Measurements from ENCODE around the gene THRAP3. TPM values are rescaled to one million over a fixed set of nuclear protein-coding genes. Genes with fewer than 3 reads are reported as not detected.

Gene THRAP3
- total RNA-seq, 1 donor, result 127 TPM

DNA sequence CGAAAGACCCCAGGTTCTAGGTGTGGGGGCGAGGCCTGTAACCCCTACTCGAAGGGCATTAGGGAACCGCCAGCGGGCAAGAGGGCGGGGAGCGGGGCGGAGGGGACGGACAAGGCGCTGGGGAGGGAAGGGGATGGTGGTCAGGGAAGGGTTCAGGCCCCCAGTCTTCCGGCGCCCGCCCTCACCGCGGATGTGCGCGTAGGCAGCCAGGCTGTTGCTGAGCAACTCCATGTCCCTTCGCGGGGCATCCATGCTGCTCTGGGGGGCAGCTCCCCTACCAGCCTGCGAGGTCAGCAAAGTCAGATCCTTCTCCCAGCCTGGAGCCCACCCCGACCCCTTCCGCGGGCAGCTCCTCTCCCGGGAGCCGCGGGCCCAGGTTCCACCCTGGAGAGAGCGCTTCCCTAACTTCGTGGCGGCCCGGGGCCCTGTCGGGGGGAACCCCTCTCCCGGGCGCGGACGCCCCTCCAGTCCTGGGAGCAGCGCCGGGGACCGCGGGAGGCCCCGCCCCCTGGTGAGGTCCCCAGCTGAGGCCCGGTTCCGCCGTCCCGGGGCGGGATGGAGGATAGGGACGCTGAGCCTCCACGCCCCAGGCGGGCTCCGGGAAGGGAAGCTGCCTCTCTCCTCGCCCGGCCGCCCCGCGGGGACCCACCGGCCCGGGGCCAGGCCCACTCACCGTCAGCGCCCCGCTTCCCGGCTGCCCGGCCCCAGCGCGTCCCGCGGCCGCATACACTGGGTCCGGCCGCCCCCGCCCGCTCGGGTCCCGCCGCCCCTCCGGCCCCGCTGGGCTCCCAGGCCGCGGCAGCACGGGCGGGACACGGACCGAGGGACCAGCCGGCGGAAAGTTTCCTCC is 98.8 kb downstream of the THRAP3 start:
- peaks cover 8% of the 10 kb centered on the region for H3K36me3 ChIP-seq (ENCODE audit: insufficient read depth, low read length)
- TF ChIP-seq, protein P1, sequence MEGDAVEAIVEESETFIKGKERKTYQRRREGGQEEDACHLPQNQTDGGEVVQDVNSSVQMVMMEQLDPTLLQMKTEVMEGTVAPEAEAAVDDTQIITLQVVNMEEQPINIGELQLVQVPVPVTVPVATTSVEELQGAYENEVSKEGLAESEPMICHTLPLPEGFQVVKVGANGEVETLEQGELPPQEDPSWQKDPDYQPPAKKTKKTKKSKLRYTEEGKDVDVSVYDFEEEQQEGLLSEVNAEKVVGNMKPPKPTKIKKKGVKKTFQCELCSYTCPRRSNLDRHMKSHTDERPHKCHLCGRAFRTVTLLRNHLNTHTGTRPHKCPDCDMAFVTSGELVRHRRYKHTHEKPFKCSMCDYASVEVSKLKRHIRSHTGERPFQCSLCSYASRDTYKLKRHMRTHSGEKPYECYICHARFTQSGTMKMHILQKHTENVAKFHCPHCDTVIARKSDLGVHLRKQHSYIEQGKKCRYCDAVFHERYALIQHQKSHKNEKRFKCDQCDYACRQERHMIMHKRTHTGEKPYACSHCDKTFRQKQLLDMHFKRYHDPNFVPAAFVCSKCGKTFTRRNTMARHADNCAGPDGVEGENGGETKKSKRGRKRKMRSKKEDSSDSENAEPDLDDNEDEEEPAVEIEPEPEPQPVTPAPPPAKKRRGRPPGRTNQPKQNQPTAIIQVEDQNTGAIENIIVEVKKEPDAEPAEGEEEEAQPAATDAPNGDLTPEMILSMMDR (IDR thresholded peaks at IDR 0.05; ENCODE audit: extremely low read depth, low read depth, low read length), result no peak
- peaks cover 10% of the 10 kb centered on the region for H3K79me2 ChIP-seq (ENCODE audit: insufficient read depth, low read length)
- H3K4me2 ChIP-seq (ENCODE audit: insufficient read depth, low read length), result peak overlapping the region; percentile 71
- no peaks in the 10 kb centered on the region for H3K27me3 ChIP-seq (ENCODE audit: insufficient read depth, low read length)
- H3K9me3 ChIP-seq (ENCODE audit: low read depth, low read length), result no peaks in the 10 kb centered on the region
- H2AFZ ChIP-seq (ENCODE audit: low read length), result peak overlapping the region; percentile 29
- peak overlapping the region; percentile 42 for H3K27ac ChIP-seq (ENCODE audit: low read depth, low read length)
- H3K4me3 ChIP-seq (ENCODE audit: insufficient read depth, low read length), result peak overlapping the region; percentile 85
- H3K4me1 ChIP-seq (ENCODE audit: insufficient read depth, low read length), result peaks cover 16% of the 10 kb centered on the region
- H4K20me1 ChIP-seq (ENCODE audit: insufficient read depth, low read length), result peaks cover 8% of the 10 kb centered on the region
- DNase-seq (ENCODE audit: insufficient read length, low spot score, missing footprints), result peak; percentile 97

DNA sequence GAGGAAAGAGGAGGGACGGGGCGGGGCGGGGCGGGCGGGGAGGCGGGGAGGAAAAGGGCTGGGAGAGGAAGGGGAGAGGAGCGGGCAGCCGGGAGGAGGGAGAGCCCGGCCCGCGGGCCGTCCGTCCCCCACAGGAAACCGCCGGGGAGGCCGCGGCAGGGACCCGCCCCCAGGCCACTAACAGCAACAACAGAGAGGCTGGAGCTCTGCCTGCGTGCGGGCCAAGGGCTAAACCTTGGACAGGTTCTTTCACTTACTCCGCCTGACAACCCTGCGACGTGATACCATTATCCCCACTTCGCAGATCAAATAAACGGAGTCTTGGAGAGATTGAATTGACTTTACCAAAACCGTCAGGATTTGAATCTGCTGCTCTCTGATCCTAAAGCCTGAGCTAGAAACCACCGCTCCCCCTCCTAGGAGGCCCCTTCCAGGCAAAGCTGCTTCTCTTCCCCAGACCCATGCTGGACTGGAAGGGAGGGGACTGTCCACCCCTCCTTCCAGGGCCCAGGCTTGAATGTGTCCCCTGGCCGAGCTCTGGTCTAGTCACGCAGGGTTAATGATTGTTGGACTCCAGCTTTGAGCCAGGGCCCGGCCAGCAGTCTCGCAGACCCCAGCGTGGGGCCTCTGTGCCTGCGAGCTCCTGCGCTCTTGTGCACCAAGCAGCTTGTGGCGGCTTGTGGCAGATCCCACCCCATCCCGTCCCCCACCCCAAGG is 99.6 kb downstream of the THRAP3 start, which contains the start of gene EVA1B:
Gene EVA1B, minus strand, starts transcription at position 10 of the 717 bp plus-strand sequence. CDS start 608 bp downstream, outside the sequence.
- Histone ChIP-seq H3K4me3 (ENCODE audit: insufficient read depth, low read length) (peak within 1 kb of the TSS; percentile 85), H3K9me3 (ENCODE audit: low read depth, low read length) (no peaks in the 10 kb centered on the region), H2AFZ (ENCODE audit: low read length) (peak within 1 kb of the TSS; percentile 29), H3K27ac (ENCODE audit: low read depth, low read length) (peak within 1 kb of the TSS; percentile 42), H3K4me2 (ENCODE audit: insufficient read depth, low read length) (peak within 1 kb of the TSS; percentile 80), H3K27me3 (ENCODE audit: insufficient read depth, low read length) (no peaks in the 10 kb centered on the region), H3K36me3 (ENCODE audit: insufficient read depth, low read length) (peaks cover 8% of the 10 kb centered on the region), H4K20me1 (ENCODE audit: insufficient read depth, low read length) (peaks cover 8% of the 10 kb centered on the region), H3K79me2 (ENCODE audit: insufficient read depth, low read length) (peaks cover 10% of the 10 kb centered on the region), H3K4me1 (ENCODE audit: insufficient read depth, low read length) (peaks cover 16% of the 10 kb centered on the region)
- TF ChIP-seq, protein P1 (IDR thresholded peaks at IDR 0.05; ENCODE audit: extremely low read depth, low read depth, low read length), result no peak
- DNase-seq (ENCODE audit: insufficient read length, low spot score, missing footprints), result peak; percentile 98

DNA sequence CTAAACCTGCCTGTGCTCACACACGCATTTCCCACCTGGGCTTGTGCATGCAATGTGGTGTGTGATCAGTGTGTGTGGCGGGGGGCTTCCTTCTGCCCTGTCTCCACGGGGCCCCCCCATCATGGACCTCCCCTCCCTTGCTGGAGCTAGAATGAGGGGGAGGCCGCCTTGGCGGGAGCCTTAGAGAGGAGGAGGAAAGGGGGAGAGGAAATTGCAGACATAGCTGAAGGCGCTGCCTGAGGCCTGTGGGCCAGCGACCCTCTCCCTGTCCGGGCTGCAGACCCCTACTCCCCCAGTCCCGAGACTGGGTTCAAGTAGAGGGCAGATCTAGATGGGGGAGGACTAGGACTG is 100.1 kb downstream of the THRAP3 start:
- DNase-seq (ENCODE audit: insufficient read length, low spot score, missing footprints), result no peak
- Histone ChIP-seq H4K20me1 (ENCODE audit: insufficient read depth, low read length) (peaks cover 8% of the 10 kb centered on the region), H3K36me3 (ENCODE audit: insufficient read depth, low read length) (peaks cover 8% of the 10 kb centered on the region), H3K27ac (ENCODE audit: low read depth, low read length) (no peak overlapping the region), H3K79me2 (ENCODE audit: insufficient read depth, low read length) (peaks cover 10% of the 10 kb centered on the region), H3K27me3 (ENCODE audit: insufficient read depth, low read length) (no peaks in the 10 kb centered on the region), H2AFZ (ENCODE audit: low read length) (no peak overlapping the region), H3K4me2 (ENCODE audit: insufficient read depth, low read length) (no peak overlapping the region), H3K4me3 (ENCODE audit: insufficient read depth, low read length) (no peak overlapping the region), H3K9me3 (ENCODE audit: low read depth, low read length) (no peaks in the 10 kb centered on the region), H3K4me1 (ENCODE audit: insufficient read depth, low read length) (peaks cover 16% of the 10 kb centered on the region)
- TF ChIP-seq, protein P1 (IDR thresholded peaks at IDR 0.05; ENCODE audit: extremely low read depth, low read depth, low read length), result no peak

DNA sequence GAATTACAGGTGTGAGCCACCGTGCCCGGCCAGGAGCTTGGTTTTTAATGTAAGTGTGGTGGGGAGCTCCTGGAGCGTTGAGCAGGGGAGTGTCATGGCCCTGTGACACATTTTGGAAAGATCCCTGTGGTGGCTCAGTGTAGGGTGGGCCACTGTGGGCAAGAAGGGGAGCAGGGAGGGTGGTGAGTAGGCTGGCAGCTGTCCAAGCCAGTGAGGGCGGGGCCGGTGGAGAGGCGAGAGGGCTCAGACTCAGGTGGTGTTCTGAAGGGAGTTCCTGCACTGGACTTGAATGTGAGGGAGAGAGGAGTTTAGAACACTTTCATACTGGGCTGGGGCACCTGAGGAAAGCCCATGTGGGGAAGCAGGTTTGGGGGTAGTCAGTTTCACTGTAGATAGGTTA is 102.3 kb downstream of the THRAP3 start:
- H3K27ac ChIP-seq (ENCODE audit: low read depth, low read length), result no peak overlapping the region
- no peak for DNase-seq (ENCODE audit: insufficient read length, low spot score, missing footprints)
- no peak overlapping the region for H3K4me3 ChIP-seq (ENCODE audit: insufficient read depth, low read length)
- peaks cover 9% of the 10 kb centered on the region for H3K79me2 ChIP-seq (ENCODE audit: insufficient read depth, low read length)
- H3K27me3 ChIP-seq (ENCODE audit: insufficient read depth, low read length), result no peaks in the 10 kb centered on the region
- H3K4me1 ChIP-seq (ENCODE audit: insufficient read depth, low read length), result peaks cover 12% of the 10 kb centered on the region
- peaks cover 6% of the 10 kb centered on the region for H3K36me3 ChIP-seq (ENCODE audit: insufficient read depth, low read length)
- H4K20me1 ChIP-seq (ENCODE audit: insufficient read depth, low read length), result peaks cover 7% of the 10 kb centered on the region
- no peak overlapping the region for H3K4me2 ChIP-seq (ENCODE audit: insufficient read depth, low read length)
- TF ChIP-seq, protein P1 (IDR thresholded peaks at IDR 0.05; ENCODE audit: extremely low read depth, low read depth, low read length), result no peak
- H2AFZ ChIP-seq (ENCODE audit: low read length), result no peak overlapping the region
- no peaks in the 10 kb centered on the region for H3K9me3 ChIP-seq (ENCODE audit: low read depth, low read length)
